Heart left ventricle (tissue), 13 donors: ENCODE data around the gene ISLR.
"Not testable (repeated sequence)": the region's sequence is repeated elsewhere in the genome, so short reads cannot be mapped to it uniquely, and the experiment has no call there.

Source experiments
- POLR2A ChIP-seq, 2 donors: fragments of 450-650 bp; IDR thresholded peaks; one replicate each; pipeline ENCODE4 v1.6.1; 2017; ENCODE audit warnings: antibody characterized with exemption in 2 of 2, mild to moderate bottlenecking in 2 of 2, moderate library complexity in 2 of 2
- TF ChIP-seq, protein P1 (sequence below), 12 donors: fragments of 200-600 bp; sonication (generic) in 4 of 12; IDR thresholded peaks; one replicate each; pipeline versions ENCODE4 v1.5.0 to v1.8.0; 2018 to 2022; ENCODE audit warnings: antibody characterized with exemption in 12 of 12, mild to moderate bottlenecking in 5 of 12
- donor health status: ischemic (EF 13 %, LVEDD 7.1; RV severe dilation, severe dysfunction).
- donor health status: DM: no; HTN: yes; CAD: no.
- donor health status: DM: no; HTN: no; CAD: no.
- donor health status: ischemic (EF 25% LVEDD 6.9; RV normal size, moderate dysfunction).
- donor health status: ischemic (EF 25% LVEDD 5.7; RV mildly dilated, moderate dysfunction).
- donor health status: ischemic (EF 35%, LVEDD 5.7; RV mildly dilated, moderate dysfunction).
- donor health status: nonischemic (EF 11% LVEDD 7.7; RV severe dilation, severe dysfunction).
- donor health status: DM: yes; HTN: yes; CAD: no.
- donor health status: PGD.
- donor health status: ischemic (EF 29% LVEDD 5.4; RV normal size, mild dysfunction).
- donor health status: nonischemic (EF 23%, LVEDD 6.1; RV moderate dilation, normal function).

DNA sequence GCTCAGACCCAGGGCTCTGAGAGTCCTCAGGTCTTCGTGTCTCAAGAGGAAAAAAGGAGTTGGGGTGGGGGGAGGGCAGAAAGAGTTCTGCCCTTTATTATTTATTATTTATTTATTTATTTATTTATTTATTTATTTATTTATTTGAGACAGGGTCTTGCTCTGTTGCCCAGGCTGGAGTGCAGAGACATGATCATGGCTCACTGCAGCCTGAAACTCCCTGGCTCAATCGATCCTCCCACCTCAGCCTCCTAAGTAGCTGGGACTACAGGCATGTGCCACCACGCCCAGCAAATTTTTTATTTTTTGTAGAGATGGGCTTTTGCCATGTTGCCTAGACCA, 11.3 kb upstream of the ISLR start:
- TF ChIP-seq, protein P1, sequence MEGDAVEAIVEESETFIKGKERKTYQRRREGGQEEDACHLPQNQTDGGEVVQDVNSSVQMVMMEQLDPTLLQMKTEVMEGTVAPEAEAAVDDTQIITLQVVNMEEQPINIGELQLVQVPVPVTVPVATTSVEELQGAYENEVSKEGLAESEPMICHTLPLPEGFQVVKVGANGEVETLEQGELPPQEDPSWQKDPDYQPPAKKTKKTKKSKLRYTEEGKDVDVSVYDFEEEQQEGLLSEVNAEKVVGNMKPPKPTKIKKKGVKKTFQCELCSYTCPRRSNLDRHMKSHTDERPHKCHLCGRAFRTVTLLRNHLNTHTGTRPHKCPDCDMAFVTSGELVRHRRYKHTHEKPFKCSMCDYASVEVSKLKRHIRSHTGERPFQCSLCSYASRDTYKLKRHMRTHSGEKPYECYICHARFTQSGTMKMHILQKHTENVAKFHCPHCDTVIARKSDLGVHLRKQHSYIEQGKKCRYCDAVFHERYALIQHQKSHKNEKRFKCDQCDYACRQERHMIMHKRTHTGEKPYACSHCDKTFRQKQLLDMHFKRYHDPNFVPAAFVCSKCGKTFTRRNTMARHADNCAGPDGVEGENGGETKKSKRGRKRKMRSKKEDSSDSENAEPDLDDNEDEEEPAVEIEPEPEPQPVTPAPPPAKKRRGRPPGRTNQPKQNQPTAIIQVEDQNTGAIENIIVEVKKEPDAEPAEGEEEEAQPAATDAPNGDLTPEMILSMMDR (IDR thresholded peaks at IDR 0.05): not testable (repeated sequence)
- not testable (repeated sequence) for TF ChIP-seq POLR2A (IDR thresholded peaks at IDR 0.05)
